Right atrium auricular region (tissue), 2 donors: ENCODE data around the gene SLC12A2. TPM values are rescaled to one million over a fixed set of nuclear protein-coding genes. Genes with fewer than 3 reads are reported as not detected.

Experiments
- DNase-seq: peaks from one replicate; pipeline ENCODE4 v3.0.0-alpha.2; 2019; ENCODE audit warnings: low spot score
- H3K27ac ChIP-seq, 2 donors: fragments of 200-600 bp; sonication (generic); 1 replicate in 1 of 2; 2 replicates in 1 of 2; pipeline ENCODE4 v1.5.1; 2016 to 2019
- H3K27me3 ChIP-seq, 2 donors: fragments of 200-600 bp; sonication (generic); one replicate each; pipeline versions ENCODE4 v1.5.1 to v1.6.0; 2017 to 2019
- H3K36me3 ChIP-seq: fragments of 200-600 bp; sonication (generic); one replicate; pipeline ENCODE4 v1.5.1; 2016
- H3K4me1 ChIP-seq, 2 donors: fragments of 200-600 bp; sonication (generic); one replicate each; pipeline versions ENCODE4 v1.5.1 to v1.6.0; 2017 to 2019
- H3K4me3 ChIP-seq, 2 donors: fragments of 200-600 bp; sonication (generic); 1 replicate in 1 of 2; 2 replicates in 1 of 2; pipeline ENCODE4 v1.5.1; 2017 to 2019; ENCODE audit warnings: mild to moderate bottlenecking in 1 of 2, moderate library complexity in 1 of 2
- H3K9me3 ChIP-seq, 2 donors: fragments of 200-600 bp; sonication (generic); one replicate each; pipeline ENCODE4 v1.5.1; 2019
- CTCF ChIP-seq, 2 donors: fragments of 200-600 bp; sonication (generic); IDR thresholded peaks; one replicate each; pipeline ENCODE4 v1.5.1; 2019; ENCODE audit warnings: antibody characterized with exemption in 2 of 2
- total RNA-seq, 2 donors: library from RNA; depleted of rRNA; stranded (reverse); fragments of >200 nt; gene quantifications; one replicate each; pipeline ENCODE4 v1.1.0, GENCODE V29; 2016

SLC12A2 gene
- total RNA-seq, 2 donors from 2014 or later = 9.1 to 17.1 TPM

- Histone ChIP-seq H3K4me1 (no peaks in the 10 kb centered on the region), H3K27ac (no peak overlapping the region), H3K27me3 (no peaks in the 10 kb centered on the region), H3K36me3 (peaks cover 26% of the 10 kb centered on the region), H3K4me3 (no peak overlapping the region), H3K9me3 (no peaks in the 10 kb centered on the region)
- no peak for DNase-seq
- TF ChIP-seq CTCF (IDR thresholded peaks at IDR 0.05) = no peak
Observed at GRCh38 chr5:128163991-128164390, 80.4 kb downstream of the SLC12A2 start.

GRCh38 chr5:128169401-128170017 is 85.9 kb downstream of the SLC12A2 start:
- peaks cover 12% of the 10 kb centered on the region for H3K36me3 ChIP-seq

GRCh38 chr5:128172102-128172501 is 88.5 kb downstream of the SLC12A2 start:
- no peak overlapping the region for H3K27ac ChIP-seq
- H3K27me3 ChIP-seq = no peaks in the 10 kb centered on the region
- H3K4me3 ChIP-seq = no peak overlapping the region
- no peak for TF ChIP-seq CTCF (IDR thresholded peaks at IDR 0.05)
- no peaks in the 10 kb centered on the region for H3K4me1 ChIP-seq
- H3K9me3 ChIP-seq = peaks cover 0 to 5% of the 10 kb centered on the region in 2 donors
- H3K36me3 ChIP-seq = peaks cover 12% of the 10 kb centered on the region
- no peak for DNase-seq

More at GRCh38 chr5:128169401-128170017, 85.9 kb downstream of the SLC12A2 start:
- Histone ChIP-seq H3K4me3 (no peak overlapping the region), H3K27ac (no peak overlapping the region), H3K4me1 (no peaks in the 10 kb centered on the region), H3K9me3 (peaks cover 0 to 5% of the 10 kb centered on the region in 2 donors), H3K27me3 (no peaks in the 10 kb centered on the region)
- DNase-seq = no peak
- no peak for TF ChIP-seq CTCF (IDR thresholded peaks at IDR 0.05)

GRCh38 chr5:128174951-128175350 is 91.4 kb downstream of the SLC12A2 start:
- H3K4me1 ChIP-seq = no peaks in the 10 kb centered on the region
- H3K36me3 ChIP-seq = peaks cover 5% of the 10 kb centered on the region
- no peak for TF ChIP-seq CTCF (IDR thresholded peaks at IDR 0.05)

GRCh38 chr5:128192368-128192767 is 108.8 kb downstream of the SLC12A2 start:
- H3K4me1 ChIP-seq = no peaks in the 10 kb centered on the region
- H3K36me3 ChIP-seq = no peaks in the 10 kb centered on the region
- H3K27ac ChIP-seq = no peak overlapping the region
- H3K27me3 ChIP-seq = no peaks in the 10 kb centered on the region
- H3K4me3 ChIP-seq = no peak overlapping the region
- TF ChIP-seq CTCF (IDR thresholded peaks at IDR 0.05) = no peak
- no peak for DNase-seq
- no peaks in the 10 kb centered on the region for H3K9me3 ChIP-seq

More at GRCh38 chr5:128174951-128175350, 91.4 kb downstream of the SLC12A2 start:
- no peak for DNase-seq
- peaks cover 0 to 5% of the 10 kb centered on the region in 2 donors for H3K9me3 ChIP-seq
- H3K27ac ChIP-seq = no peak overlapping the region
- no peaks in the 10 kb centered on the region for H3K27me3 ChIP-seq
- no peak overlapping the region for H3K4me3 ChIP-seq
